ENCODE results near the gene CEP120.
"Not testable (repeated sequence)": the region's sequence is repeated elsewhere in the genome, so short reads cannot be mapped to it uniquely, and the experiment has no call there.

The CEP120 gene

DNA sequence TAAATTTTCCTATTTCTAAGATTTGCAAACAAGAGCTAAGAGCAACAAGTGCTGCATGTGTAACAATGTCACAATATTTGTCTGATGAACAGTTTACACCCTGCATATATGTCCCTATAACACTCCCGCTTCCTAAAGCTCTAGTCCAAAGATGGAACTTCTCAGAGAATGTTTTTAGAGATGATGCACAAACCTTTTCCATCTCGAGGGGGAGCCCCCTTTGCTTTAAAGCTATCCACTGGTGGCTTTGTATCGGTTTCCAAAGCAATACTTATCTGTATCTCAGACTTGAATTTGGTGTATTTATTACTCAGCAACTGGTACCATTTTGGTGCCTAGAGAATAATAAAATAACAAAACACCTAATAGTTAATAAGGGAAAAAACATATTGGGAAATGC lies 11.0 kb downstream of the CEP120 start:
- TF ChIP-seq, protein P1, sequence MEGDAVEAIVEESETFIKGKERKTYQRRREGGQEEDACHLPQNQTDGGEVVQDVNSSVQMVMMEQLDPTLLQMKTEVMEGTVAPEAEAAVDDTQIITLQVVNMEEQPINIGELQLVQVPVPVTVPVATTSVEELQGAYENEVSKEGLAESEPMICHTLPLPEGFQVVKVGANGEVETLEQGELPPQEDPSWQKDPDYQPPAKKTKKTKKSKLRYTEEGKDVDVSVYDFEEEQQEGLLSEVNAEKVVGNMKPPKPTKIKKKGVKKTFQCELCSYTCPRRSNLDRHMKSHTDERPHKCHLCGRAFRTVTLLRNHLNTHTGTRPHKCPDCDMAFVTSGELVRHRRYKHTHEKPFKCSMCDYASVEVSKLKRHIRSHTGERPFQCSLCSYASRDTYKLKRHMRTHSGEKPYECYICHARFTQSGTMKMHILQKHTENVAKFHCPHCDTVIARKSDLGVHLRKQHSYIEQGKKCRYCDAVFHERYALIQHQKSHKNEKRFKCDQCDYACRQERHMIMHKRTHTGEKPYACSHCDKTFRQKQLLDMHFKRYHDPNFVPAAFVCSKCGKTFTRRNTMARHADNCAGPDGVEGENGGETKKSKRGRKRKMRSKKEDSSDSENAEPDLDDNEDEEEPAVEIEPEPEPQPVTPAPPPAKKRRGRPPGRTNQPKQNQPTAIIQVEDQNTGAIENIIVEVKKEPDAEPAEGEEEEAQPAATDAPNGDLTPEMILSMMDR (IDR thresholded peaks at IDR 0.05; ENCODE audit: extremely low read depth, missing control alignments) = no peak
- no peak for DNase-seq (ENCODE audit: low spot score)

DNA sequence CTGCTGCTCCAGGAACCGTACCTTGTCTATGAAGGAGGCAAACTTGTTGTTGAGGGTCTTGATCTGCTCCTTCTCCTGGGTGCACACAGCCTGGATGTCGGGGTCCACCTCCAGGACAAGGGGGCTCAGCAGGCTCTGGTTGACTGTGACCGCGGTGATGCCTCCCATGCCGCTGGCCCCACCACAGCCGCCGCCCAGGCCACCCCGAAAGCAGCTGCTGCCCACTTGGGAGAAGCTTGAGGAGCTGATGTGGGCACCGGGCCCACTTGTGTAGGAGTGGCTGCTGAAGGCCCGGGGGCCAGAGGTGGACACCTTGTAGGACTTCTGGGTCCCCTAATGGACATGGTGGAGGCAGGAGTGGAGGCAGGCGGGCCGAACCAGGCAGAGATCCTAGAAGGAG lies 21.2 kb downstream of the CEP120 start:
- DNase-seq (ENCODE audit: low spot score) = not testable (repeated sequence)

DNA sequence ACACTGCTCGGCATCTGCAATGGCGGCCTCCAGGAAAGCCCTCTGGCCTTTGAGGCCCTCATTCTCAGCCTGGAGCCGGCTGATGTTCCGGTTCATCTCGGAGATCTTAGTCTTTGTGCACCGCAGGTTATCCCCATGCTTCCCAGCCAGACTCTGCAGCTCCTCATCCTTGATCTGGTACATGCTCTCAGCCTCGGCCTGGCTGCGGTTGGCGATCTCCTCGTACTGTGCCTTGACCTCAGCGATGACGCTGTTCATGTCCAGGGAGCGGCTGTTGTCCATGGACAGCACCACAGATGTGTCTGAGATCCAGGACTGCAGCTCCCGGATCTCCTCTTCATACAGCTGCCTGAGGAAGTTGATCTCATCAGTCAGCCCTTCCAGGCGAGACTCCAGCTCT lies 21.9 kb downstream of the CEP120 start:
- TF ChIP-seq, protein P1 (IDR thresholded peaks at IDR 0.05; ENCODE audit: extremely low read depth, missing control alignments) = no peak
- DNase-seq (ENCODE audit: low spot score) = no peak

DNA sequence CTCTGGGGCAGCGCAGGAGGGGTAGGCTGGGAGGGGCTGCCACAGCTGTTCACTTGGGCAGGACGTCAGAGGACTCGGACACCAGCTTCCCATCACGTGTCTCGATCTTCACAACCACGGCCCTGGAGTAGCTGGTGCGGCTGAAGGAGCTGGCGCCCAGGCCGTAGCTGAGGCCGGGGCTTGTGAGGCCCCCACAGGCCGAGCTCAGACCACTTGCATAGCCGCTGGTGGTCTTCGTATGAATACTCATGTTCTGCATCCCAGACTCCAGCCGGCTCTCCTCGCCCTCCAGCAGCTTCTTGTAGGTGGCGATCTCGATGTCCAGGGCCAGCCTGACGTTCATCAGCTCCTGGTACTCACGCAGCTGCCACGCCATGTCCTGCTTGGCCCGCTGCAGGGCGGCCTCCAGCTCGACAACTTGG lies 22.3 kb downstream of the CEP120 start:
- not testable (repeated sequence) for DNase-seq (ENCODE audit: low spot score)

DNA sequence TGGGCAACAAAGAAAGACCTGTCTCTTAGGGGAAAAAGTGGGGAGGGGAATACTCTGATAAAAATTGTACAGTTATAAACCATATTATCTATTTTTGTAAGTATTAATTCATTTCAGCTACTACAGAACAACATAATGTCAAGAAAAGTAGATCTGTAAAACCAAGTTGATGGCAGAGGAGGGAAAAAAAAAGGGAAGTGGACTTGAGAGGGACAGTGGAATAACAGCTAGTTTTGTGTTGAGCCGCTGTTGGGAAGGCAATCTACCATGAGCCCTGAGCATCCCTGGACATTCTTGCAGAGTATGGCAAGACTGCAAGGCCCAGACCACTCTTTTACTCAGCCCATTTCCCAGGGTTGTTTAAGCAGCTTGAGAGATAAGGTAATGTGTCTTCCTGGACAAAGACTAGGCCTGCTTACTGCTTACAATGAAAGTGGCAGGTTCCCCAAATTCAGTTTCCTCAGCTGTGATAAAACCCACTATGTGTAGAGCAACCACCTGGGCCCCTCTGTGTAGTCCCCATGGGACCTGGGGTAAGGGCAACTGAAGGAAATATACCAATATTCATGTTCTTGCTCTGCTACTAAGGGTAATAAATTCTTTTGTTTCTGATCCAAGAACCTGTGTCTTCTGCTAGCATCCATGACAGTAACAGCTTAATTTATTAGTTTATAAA lies 25.0 kb downstream of the CEP120 start:
- TF ChIP-seq, protein P1 (IDR thresholded peaks at IDR 0.05; ENCODE audit: extremely low read depth, missing control alignments) = no peak
- DNase-seq (ENCODE audit: low spot score) = no peak

DNA sequence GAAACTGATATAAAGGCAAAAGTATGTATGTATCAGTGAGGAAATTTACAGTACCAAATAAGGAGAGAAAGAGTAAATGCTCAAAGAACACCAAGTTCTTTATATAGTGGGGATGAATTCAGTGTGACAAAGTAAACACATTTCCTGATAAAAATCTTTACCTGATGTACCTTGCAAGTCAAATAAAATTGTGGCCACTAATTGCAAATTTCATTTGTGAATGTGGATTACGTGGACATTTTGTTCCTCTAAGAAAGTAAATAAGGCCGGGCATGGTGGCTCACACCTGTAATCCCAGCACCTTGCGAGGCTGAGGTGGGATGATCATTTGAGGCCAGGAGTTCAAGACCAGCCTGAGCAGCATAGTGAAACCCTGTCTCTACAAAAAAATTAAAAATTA lies 25.7 kb downstream of the CEP120 start:
- no peak for DNase-seq (ENCODE audit: low spot score)
- TF ChIP-seq, protein P1 (IDR thresholded peaks at IDR 0.05; ENCODE audit: extremely low read depth, missing control alignments) = no peak

DNA sequence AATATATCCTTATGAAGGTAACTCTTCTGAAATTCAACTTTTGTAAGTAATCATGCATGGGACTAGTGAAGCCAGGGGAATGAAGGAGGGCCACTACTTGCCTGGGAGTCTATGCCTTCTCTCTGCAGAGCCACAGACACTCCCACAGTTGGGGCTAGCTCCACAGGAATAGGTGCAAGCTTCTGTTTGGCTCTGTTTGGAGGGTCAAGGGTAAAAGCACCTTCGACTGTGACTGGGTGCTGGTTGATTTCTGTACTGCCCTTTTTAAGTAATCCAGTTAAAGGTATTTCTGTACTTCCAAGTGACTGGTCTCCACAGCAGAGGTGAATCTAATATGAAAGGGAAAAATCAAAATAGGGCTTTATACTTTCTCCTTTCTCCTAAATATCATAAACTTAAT lies 32.2 kb downstream of the CEP120 start:
- no peak for DNase-seq (ENCODE audit: low spot score)
- TF ChIP-seq, protein P1 (IDR thresholded peaks at IDR 0.05; ENCODE audit: extremely low read depth, missing control alignments) = no peak

DNA sequence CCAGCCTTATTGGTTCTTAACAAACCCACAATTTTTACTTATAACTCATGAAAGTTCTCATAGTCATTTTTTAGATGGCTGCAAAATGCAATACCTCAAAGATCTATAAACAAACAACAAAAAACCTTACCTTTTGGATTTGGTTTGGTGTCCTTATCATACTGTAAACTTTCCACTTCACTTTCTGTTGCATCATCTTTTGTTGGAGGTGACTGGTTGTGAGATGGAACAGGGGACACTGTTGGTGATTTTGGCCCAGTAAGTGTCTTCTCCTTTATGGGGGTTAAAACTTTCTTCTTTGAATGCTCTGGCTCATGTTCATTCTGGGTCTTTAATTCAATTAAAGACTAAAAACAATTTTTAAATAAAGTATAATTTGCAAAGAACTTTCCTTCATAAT lies 33.4 kb downstream of the CEP120 start:
- DNase-seq (ENCODE audit: low spot score) = no peak
- TF ChIP-seq, protein P1 (IDR thresholded peaks at IDR 0.05; ENCODE audit: extremely low read depth, missing control alignments) = no peak
